ENCODE data around the gene SF1. TPM values are rescaled to one million over a fixed set of nuclear protein-coding genes. Genes with fewer than 3 reads are reported as not detected.

SF1 gene
- total RNA-seq, 1 experiment from 2014 or later, result 360 TPM

- no peaks in the 10 kb centered on the region; the same call in 1 of the 2 replicates for H3K36me3 ChIP-seq (ENCODE audit: control insufficient read depth, insufficient read depth, low read length)
- intact Hi-C loops (cut with micrococcal nuclease; ENCODE audit: unreplicated experiment), result no loop called here
- DNase-seq (ENCODE audit: low read depth, low spot score), result no peak
- CTCF ChIA-PET, result no interaction called here
- POLR2A ChIA-PET, result interaction anchor here (0.5 kb wide), 1 partner anchor 173 kb away, joined by 10 read pairs; no protein-coding TSS in a partner anchor
- no TSS peak for BruUV-seq (replicated peaks)
- H3K27me3 ChIP-seq (ENCODE audit: control insufficient read depth, insufficient read depth, low read length), result no peaks in the 10 kb centered on the region
- TF ChIP-seq REST (IDR thresholded peaks at IDR 0.05; ENCODE audit: insufficient read depth in 1 of 2, low read depth in 2 of 2, low read length in 1 of 2) (no peak), POLR2AphosphoS5 (IDR thresholded peaks at IDR 0.05; ENCODE audit: low read depth, low read length) (no peak), SIN3A (IDR thresholded peaks at IDR 0.05; ENCODE audit: borderline replicate concordance, insufficient read depth, low read depth, low read length) (no peak), TCF7L2 (IDR thresholded peaks at IDR 0.05; ENCODE audit: low read depth, low read length) (no peak), CTCF (IDR thresholded peaks at IDR 0.05) (no peak)
- H3K4me3 ChIP-seq (ENCODE audit: low read depth in 2 of 2, low read length in 2 of 2), result no peak overlapping the region
- H3K9me3 ChIP-seq (ENCODE audit: control insufficient read depth, insufficient read depth, low read depth, low read length), result no peaks in the 10 kb centered on the region
- in situ Hi-C loops (cut with HindIII; ENCODE audit: low pct_unique_long_range_greater_than_20kb, low sequenced_read_pairs), result no loop called here
- no peak overlapping the region for H3K27ac ChIP-seq (ENCODE audit: low read length)
- 0 out of 2 replicates have a peak, but pooled peaks cover 4% of the 10 kb centered on the region for H3K4me1 ChIP-seq (ENCODE audit: control insufficient read depth, insufficient read depth, low read length)
- no peak for ATAC-seq
Measured at GRCh38 chr11:64796757-64797541, 18.6 kb upstream of the SF1 start.

- in situ Hi-C loops (cut with HindIII; ENCODE audit: low pct_unique_long_range_greater_than_20kb, low sequenced_read_pairs), result no loop called here
- TF ChIP-seq POLR2AphosphoS5 (IDR thresholded peaks at IDR 0.05; ENCODE audit: low read depth, low read length), result no peak
- no peak for TF ChIP-seq CTCF (IDR thresholded peaks at IDR 0.05)
- no peak for TF ChIP-seq SIN3A (IDR thresholded peaks at IDR 0.05; ENCODE audit: borderline replicate concordance, insufficient read depth, low read depth, low read length)
- no peak for TF ChIP-seq TCF7L2 (IDR thresholded peaks at IDR 0.05; ENCODE audit: low read depth, low read length)
- TF ChIP-seq REST (IDR thresholded peaks at IDR 0.05; ENCODE audit: insufficient read depth in 1 of 2, low read depth in 2 of 2, low read length in 1 of 2), result no peak
- Histone ChIP-seq H3K27me3 (ENCODE audit: control insufficient read depth, insufficient read depth, low read length) (no peaks in the 10 kb centered on the region), H3K4me1 (ENCODE audit: control insufficient read depth, insufficient read depth, low read length) (no peaks in the 10 kb centered on the region), H3K27ac (ENCODE audit: low read length) (no peak overlapping the region), H3K36me3 (ENCODE audit: control insufficient read depth, insufficient read depth, low read length) (no peaks in the 10 kb centered on the region; the same call in 1 of the 2 replicates), H3K9me3 (ENCODE audit: control insufficient read depth, insufficient read depth, low read depth, low read length) (no peaks in the 10 kb centered on the region), H3K4me3 (ENCODE audit: low read depth in 2 of 2, low read length in 2 of 2) (no peak overlapping the region)
- intact Hi-C loops (cut with micrococcal nuclease; ENCODE audit: unreplicated experiment), result no loop called here
- ChIA-PET POLR2A (no interaction called here), CTCF (no interaction called here)
- ATAC-seq (no peak), DNase-seq (ENCODE audit: low read depth, low spot score) (no peak)
- BruUV-seq (replicated peaks), result no TSS peak
Measured at GRCh38 chr11:64796047-64796756, 17.9 kb upstream of the SF1 start.
